SK-N-SH treated with all-trans-retinoic acid at 6 μM for 48 hours (cell line): ENCODE measurements around the gene FBLN5.

Source experiments
- ATAC-seq: fragments of 200-7000 bp; cut with Tn5 transposase; 3 replicates; pipeline ENCODE4 v1.9.1; 2020; ENCODE audit warnings: mild to moderate bottlenecking, moderate library complexity
- ARNTL ChIP-seq: fragments of 450-650 bp; formaldehyde crosslinking; IDR thresholded peaks from 2 replicates; pipeline ENCODE4 v1.5.0; 2020; ENCODE audit warnings: low read depth, mild to moderate bottlenecking, moderate library complexity, borderline replicate concordance
- BACH2 ChIP-seq: fragments of 250-450 bp; sonication (Bioruptor Pico); IDR thresholded peaks from 2 replicates; pipeline ENCODE4 v1.9.0; 2021; ENCODE audit warnings: mild to moderate bottlenecking, borderline replicate concordance
- CREB5 ChIP-seq: fragments of 250-450 bp; sonication (Bioruptor Pico); IDR thresholded peaks from 2 replicates; pipeline ENCODE4 v1.5.1; 2020; ENCODE audit warnings: low read depth, mild to moderate bottlenecking, moderate library complexity
- CSDC2 ChIP-seq: fragments of 250-450 bp; sonication (Bioruptor Pico); IDR thresholded peaks from 2 replicates; pipeline ENCODE4 v1.5.0; 2020; ENCODE audit warnings: mild to moderate bottlenecking, moderate library complexity
- CSRNP3 ChIP-seq: fragments of 250-450 bp; sonication (Bioruptor Pico); IDR thresholded peaks from 2 replicates; pipeline ENCODE4 v1.5.1; 2021; ENCODE audit warnings: mild to moderate bottlenecking, moderate library complexity
- ESRRG ChIP-seq: fragments of 250-450 bp; sonication (Bioruptor Pico); IDR thresholded peaks from 2 replicates; pipeline ENCODE4 v1.6.1; 2021; ENCODE audit warnings: mild to moderate bottlenecking
- GLIS3 ChIP-seq: fragments of 250-450 bp; sonication (Bioruptor Pico); IDR thresholded peaks from 2 replicates; pipeline ENCODE4 v1.5.0; 2020; ENCODE audit warnings: mild to moderate bottlenecking, moderate library complexity
- ISL1 ChIP-seq: fragments of 250-450 bp; sonication (Bioruptor Pico); IDR thresholded peaks from 2 replicates; pipeline ENCODE4 v2.1.2; 2022; ENCODE audit warnings: mild to moderate bottlenecking, moderate library complexity
- OSR1 ChIP-seq: fragments of 250-450 bp; sonication (Bioruptor Pico); IDR thresholded peaks from 2 replicates; pipeline ENCODE4 v1.8.0; 2022; ENCODE audit warnings: moderate library complexity, mild to moderate bottlenecking, inconsistent platforms
- PATZ1 ChIP-seq: fragments of 250-450 bp; sonication (Bioruptor Pico); IDR thresholded peaks from 2 replicates; pipeline ENCODE4 v1.8.0; 2020; ENCODE audit warnings: mild to moderate bottlenecking, moderate library complexity, borderline replicate concordance
- POU6F1 ChIP-seq: fragments of 250-450 bp; sonication (Bioruptor Pico); IDR thresholded peaks from 2 replicates; pipeline ENCODE4 v1.8.0; 2021; ENCODE audit warnings: low read depth, mild to moderate bottlenecking, moderate library complexity, borderline replicate concordance
- SNAI2 ChIP-seq: fragments of 250-450 bp; sonication (Bioruptor Pico); IDR thresholded peaks from 2 replicates; pipeline ENCODE4 v1.5.0; 2020; ENCODE audit warnings: mild to moderate bottlenecking, moderate library complexity
- TCF4 ChIP-seq: fragments of 250-450 bp; sonication (Bioruptor Pico); IDR thresholded peaks from 2 replicates; pipeline ENCODE4 v1.8.0; 2021; ENCODE audit warnings: mild to moderate bottlenecking, moderate library complexity, borderline replicate concordance
- TOX ChIP-seq: fragments of 250-450 bp; sonication (Bioruptor Pico); IDR thresholded peaks from 2 replicates; pipeline ENCODE4 v1.8.0; 2021; ENCODE audit warnings: mild to moderate bottlenecking, moderate library complexity, borderline replicate concordance
- TSHZ2 ChIP-seq: fragments of 250-450 bp; sonication (Bioruptor Pico); IDR thresholded peaks from 2 replicates; pipeline ENCODE4 v1.5.0; 2020; ENCODE audit warnings: mild to moderate bottlenecking, moderate library complexity
- ZC3H10 ChIP-seq: fragments of 250-450 bp; sonication (Bioruptor Pico); IDR thresholded peaks from 2 replicates; pipeline ENCODE4 v1.5.1; 2021; ENCODE audit warnings: mild to moderate bottlenecking, moderate library complexity
- ZFP3 ChIP-seq: fragments of 250-450 bp; sonication (Bioruptor Pico); IDR thresholded peaks from 2 replicates; pipeline ENCODE4 v1.5.0; 2020; ENCODE audit warnings: mild to moderate bottlenecking, moderate library complexity
- ZFP30 ChIP-seq: fragments of 450-650 bp; formaldehyde crosslinking; IDR thresholded peaks from 2 replicates; pipeline ENCODE4 v1.5.0; 2022; ENCODE audit warnings: mild to moderate bottlenecking, moderate library complexity
- ZNF565 ChIP-seq: fragments of 450-650 bp; formaldehyde crosslinking; conservative IDR thresholded peaks from 2 replicates; pipeline ENCODE4 v1.5.0; 2020; ENCODE audit warnings: low read depth, mild to moderate bottlenecking, moderate library complexity
- ZNF70 ChIP-seq: fragments of 450-650 bp; formaldehyde crosslinking; IDR thresholded peaks from 2 replicates; pipeline ENCODE4 v1.5.0; 2020; ENCODE audit warnings: mild to moderate bottlenecking, moderate library complexity
- ZNF8 ChIP-seq: fragments of 450-650 bp; formaldehyde crosslinking; IDR thresholded peaks from 2 replicates; pipeline ENCODE4 v1.5.0; 2020; ENCODE audit warnings: mild to moderate bottlenecking, moderate library complexity

FBLN5 gene

GRCh38 chr14:91910196-91910595, 37.3 kb downstream of the FBLN5 start (continued):
- TF ChIP-seq ZC3H10 (CRISPR knock-in tag) (no peak), TOX (CRISPR knock-in tag) (no peak), ESRRG (CRISPR knock-in tag) (no peak)

- ATAC-seq, result no peak
- no peak for TF ChIP-seq POU6F1 (CRISPR knock-in tag)
- no peak for TF ChIP-seq SNAI2 (CRISPR knock-in tag)
- TF ChIP-seq ZNF70 (CRISPR knock-in tag), result no peak
Measured at GRCh38 chr14:91906374-91906773, 41.1 kb downstream of the FBLN5 start.

- TF ChIP-seq BACH2 (CRISPR knock-in tag) (no peak), CREB5 (CRISPR knock-in tag) (no peak)
- ATAC-seq, result no peak; the same call in 2 of the 3 replicates
Measured at GRCh38 chr14:91904956-91905645, 42.4 kb downstream of the FBLN5 start.

- TF ChIP-seq ZFP30 (CRISPR knock-in tag) (no peak), ZNF565 (CRISPR knock-in tag) (no peak), SNAI2 (CRISPR knock-in tag) (no peak), CREB5 (CRISPR knock-in tag) (no peak), ZNF8 (CRISPR knock-in tag) (no peak), CSDC2 (CRISPR knock-in tag) (no peak), TSHZ2 (CRISPR knock-in tag) (no peak), POU6F1 (CRISPR knock-in tag) (no peak), ISL1 (CRISPR knock-in tag) (no peak), BACH2 (CRISPR knock-in tag) (no peak), TOX (CRISPR knock-in tag) (no peak), PATZ1 (CRISPR knock-in tag) (no peak), TCF4 (no peak), ARNTL (CRISPR knock-in tag) (no peak), CSRNP3 (no peak), ZNF70 (CRISPR knock-in tag) (no peak), GLIS3 (CRISPR knock-in tag) (no peak), ZFP3 (no peak), ESRRG (CRISPR knock-in tag) (no peak), OSR1 (CRISPR knock-in tag) (no peak)
- ATAC-seq, result no peak
Measured at GRCh38 chr14:91904483-91904882, 43.0 kb downstream of the FBLN5 start.
